Measurements from ENCODE around the gene CADPS2.
"Not testable (repeated sequence)": the region's sequence is repeated elsewhere in the genome, so short reads cannot be mapped to it uniquely, and the experiment has no call there.

The CADPS2 gene

GRCh38 chr7:122842971-122843370 lies 43.3 kb downstream of the CADPS2 start:
- TF ChIP-seq CTCF (conservative IDR thresholded peaks at IDR 0.05) = no peak
- H3K27ac ChIP-seq = no peak overlapping the region

GRCh38 chr7:122836286-122836685 lies 50.0 kb downstream of the CADPS2 start:
- H3K27ac ChIP-seq = not testable (repeated sequence)

- H3K27ac ChIP-seq = peak overlapping the region; percentile 77
Measured at GRCh38 chr7:122834571-122834942, 51.7 kb downstream of the CADPS2 start.

- TF ChIP-seq CTCF (conservative IDR thresholded peaks at IDR 0.05) = no peak
- H3K27ac ChIP-seq = peak overlapping the region; percentile 77
Measured at GRCh38 chr7:122833888-122834570, 52.2 kb downstream of the CADPS2 start.

- no peak for TF ChIP-seq CTCF (conservative IDR thresholded peaks at IDR 0.05)
- H3K27ac ChIP-seq = no peak overlapping the region
Measured at GRCh38 chr7:122831436-122831835, 54.8 kb downstream of the CADPS2 start.

- no peak overlapping the region for H3K27ac ChIP-seq
- no peak for TF ChIP-seq CTCF (conservative IDR thresholded peaks at IDR 0.05)
Measured at GRCh38 chr7:122829962-122830361, 56.3 kb downstream of the CADPS2 start.

- no peak for TF ChIP-seq CTCF (conservative IDR thresholded peaks at IDR 0.05)
- H3K27ac ChIP-seq = no peak overlapping the region
Measured at GRCh38 chr7:122827763-122828162, 58.5 kb downstream of the CADPS2 start.

- no peak overlapping the region for H3K27ac ChIP-seq
- TF ChIP-seq CTCF (conservative IDR thresholded peaks at IDR 0.05) = no peak
Measured at GRCh38 chr7:122813845-122814244, 72.4 kb downstream of the CADPS2 start.

- no peak overlapping the region for H3K27ac ChIP-seq
- no peak for TF ChIP-seq CTCF (conservative IDR thresholded peaks at IDR 0.05)
Measured at GRCh38 chr7:122803851-122804250, 82.4 kb downstream of the CADPS2 start.
